Central memory CD4-positive, alpha-beta T cell (primary cell): Measurements from ENCODE around the gene PSAT1.
"Not testable (repeated sequence)": the region's sequence is repeated elsewhere in the genome, so short reads cannot be mapped to it uniquely, and the experiment has no call there.

Experiments used
- DNase-seq: peaks from one replicate; pipeline ENCODE4 v3.0.0; 2022
- total RNA-seq, 3 experiments: gene quantifications; one replicate each; lab custom pipeline; 2026; lab: John Stamatoyannopoulos, UW

Gene PSAT1
- 4.4 to 189 (median 76.5) reads per million in 3 experiments for total RNA-seq

GRCh38 chr9:78296893-78297671 lies at the start of gene PSAT1:
PSAT1 (plus strand) TSS chr9:78297125; CDS start chr9:78297211, 86 bp downstream.
- peak; percentile 88 for DNase-seq

DNA sequence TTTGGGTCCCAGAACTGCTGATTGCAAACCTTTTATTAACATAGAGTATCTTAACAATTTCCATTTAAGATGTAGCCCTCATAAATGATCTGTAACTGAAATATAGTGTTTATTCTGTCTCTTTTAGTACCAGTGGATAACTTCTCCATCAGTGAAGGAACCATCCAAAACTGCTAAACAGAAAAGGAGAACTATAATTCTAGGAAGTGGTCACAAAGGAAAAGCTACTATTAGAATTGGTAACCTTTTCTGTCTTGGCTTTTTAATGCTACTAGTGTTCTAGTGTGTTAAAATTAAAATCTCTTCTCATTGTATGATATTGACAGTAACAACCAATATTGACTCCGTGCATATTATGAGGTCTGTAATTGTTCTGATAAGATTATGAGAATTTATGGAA lies 48.3 kb upstream of the PSAT1 start:
- DNase-seq = no peak

- no peak for DNase-seq
Measured at GRCh38 chr9:78249542-78249941, 47.4 kb upstream of the PSAT1 start.

- DNase-seq = no peak
Measured at GRCh38 chr9:78252616-78253015, 44.3 kb upstream of the PSAT1 start.

DNA sequence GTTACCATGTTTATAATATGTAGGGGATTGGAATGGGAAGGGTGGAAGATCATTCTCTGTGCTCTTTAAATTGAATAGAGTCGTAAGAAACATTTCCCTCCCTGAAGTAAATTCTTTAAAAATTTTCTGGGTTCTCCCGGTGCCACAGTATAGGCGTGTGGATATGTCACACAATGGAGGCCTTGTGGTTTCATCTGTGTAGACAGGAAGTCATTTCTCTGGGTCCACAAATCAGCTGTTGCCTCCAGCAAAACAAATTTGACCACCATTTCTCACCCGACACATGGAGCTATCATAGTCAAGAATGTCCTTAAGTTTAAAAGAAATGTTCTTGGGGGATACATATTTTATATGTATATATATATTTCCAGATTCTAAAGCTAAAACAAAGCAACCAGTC lies 43.6 kb upstream of the PSAT1 start:
- no peak for DNase-seq

- DNase-seq = peak; percentile 15
Measured at GRCh38 chr9:78261403-78262001, 35.4 kb upstream of the PSAT1 start.

GRCh38 chr9:78262655-78263054 lies 34.3 kb upstream of the PSAT1 start:
- no peak for DNase-seq

DNA sequence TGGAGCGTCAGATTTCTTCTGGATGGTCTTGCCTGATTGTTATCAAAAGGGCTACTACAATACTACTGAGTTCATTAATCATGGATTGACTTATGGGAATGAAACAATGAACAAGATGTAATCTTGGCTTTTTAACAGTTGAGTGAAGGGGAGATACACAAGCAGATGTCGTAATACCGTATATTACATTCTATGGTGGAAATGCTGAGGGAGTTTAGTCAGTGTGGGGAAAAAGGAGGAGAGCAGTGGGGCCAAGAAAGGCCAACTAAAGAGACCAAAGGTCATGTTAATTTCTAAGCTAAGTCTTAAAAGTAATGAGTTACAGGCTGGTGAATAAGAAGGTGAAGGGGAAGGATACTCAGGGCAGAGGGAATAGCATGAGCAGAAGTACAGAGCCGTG lies 29.0 kb upstream of the PSAT1 start:
- no peak for DNase-seq

DNA sequence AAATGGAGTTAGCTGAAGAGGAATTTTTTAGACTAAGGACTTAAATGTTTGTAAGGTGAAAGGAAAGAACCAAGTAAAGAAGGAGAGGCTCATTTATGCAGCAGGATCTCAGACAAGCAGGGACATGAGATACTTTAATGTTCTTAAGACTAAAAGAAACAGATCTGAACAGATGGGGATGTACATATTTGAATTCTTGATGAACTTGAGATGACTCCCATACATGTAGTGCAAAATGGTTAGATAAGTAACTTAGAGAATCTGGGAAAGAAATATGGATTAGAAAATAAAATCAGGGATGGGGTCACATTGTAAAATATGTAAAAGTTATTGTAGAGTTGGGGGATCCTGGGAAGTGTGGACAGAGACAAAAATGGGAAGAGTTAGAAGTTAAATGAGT lies 27.1 kb upstream of the PSAT1 start:
- DNase-seq = no peak

DNA sequence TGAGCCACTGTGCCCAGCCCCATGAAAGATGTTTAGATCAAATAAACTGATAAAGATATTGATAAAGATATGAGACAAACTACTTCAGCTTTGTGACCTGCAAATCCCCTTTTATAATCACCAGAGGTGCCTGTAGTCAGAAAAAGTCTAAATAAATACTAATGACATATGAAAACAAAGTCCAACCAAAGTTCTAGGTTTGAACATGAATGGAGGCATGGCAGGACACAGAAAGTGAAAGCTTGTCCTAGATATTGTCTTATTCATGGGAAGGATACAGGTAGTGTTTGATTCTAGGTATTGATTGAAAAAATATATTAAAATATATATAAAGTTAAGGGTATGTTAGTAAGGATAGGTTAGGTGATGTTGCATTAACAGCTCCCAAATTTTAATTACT lies 24.6 kb upstream of the PSAT1 start:
- DNase-seq = no peak

GRCh38 chr9:78273761-78274160 lies 23.2 kb upstream of the PSAT1 start:
- DNase-seq = no peak

GRCh38 chr9:78278177-78278777 lies 18.6 kb upstream of the PSAT1 start:
- no peak for DNase-seq

DNA sequence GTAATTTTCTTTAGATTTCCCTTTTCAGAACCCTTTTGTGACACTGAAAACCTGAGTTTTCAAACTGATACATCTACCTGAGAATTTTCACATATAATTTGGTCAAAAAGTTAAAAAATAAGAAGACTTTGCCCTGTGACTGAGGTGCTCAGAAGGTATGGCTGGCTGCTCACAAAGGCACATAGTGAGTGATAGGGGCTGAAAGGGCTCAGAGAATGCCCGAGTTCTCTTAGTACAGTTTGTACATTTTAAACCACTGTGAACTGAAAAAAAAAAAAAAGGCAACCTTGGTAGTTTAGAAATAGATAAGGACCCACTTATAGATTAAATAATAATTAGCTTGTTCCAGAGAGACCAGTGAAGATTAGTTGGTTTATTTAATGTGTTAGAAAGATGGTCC lies 18.1 kb upstream of the PSAT1 start:
- DNase-seq = no peak

DNA sequence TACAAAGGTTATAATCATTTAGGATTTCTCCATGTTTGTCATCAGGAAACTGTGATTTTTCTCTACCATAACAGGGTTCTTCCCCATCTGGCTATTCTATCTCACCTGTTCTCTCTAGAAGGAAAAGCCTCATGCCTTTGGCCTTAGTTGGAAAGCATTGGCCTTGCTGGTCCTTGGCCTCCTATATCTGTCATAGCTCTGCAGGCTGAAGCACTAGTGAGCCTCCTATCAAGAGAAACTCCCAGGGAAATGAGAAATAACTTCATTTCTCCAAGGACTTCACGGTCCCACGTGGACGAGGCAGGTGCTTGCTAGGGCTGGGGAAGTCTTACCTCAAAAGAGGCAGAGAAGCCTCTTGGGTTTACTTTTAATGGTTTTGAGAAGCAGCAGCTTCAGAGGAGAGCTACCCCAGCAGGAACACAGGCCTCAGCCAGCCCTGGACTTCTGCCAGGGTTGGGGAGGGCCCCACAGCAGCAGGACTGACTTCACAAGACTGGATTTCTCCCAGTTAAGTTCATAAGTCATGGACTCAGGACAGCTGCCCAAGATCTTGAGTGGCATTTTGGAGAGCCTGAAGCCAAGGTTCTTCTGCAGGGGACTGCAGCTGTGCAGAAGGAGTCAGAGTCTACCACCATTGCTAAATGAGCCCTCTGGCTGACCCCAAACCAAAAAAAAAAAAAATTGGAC lies 15.8 kb upstream of the PSAT1 start:
- DNase-seq = no peak

GRCh38 chr9:78284181-78284580 lies 12.7 kb upstream of the PSAT1 start:
- not testable (repeated sequence) for DNase-seq

DNA sequence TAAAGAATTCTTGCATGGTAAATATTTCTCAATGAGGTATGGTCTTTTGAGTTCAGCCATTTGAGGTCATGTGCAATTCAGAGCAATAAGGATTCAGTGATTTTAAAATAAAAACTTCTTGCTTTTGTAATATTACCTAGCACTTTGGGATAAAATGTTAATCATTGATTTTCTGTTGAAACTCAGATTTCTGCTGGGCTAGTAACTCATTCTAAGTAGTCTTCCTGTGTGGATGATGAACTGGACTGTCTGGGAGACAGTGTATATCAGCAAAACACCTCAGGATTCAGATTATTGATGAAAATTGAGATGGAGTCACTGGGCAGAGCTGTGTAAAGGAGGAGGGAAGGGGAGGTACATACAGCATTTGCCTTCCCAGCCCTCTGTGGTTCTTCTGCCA lies 10.8 kb upstream of the PSAT1 start:
- no peak for DNase-seq

DNA sequence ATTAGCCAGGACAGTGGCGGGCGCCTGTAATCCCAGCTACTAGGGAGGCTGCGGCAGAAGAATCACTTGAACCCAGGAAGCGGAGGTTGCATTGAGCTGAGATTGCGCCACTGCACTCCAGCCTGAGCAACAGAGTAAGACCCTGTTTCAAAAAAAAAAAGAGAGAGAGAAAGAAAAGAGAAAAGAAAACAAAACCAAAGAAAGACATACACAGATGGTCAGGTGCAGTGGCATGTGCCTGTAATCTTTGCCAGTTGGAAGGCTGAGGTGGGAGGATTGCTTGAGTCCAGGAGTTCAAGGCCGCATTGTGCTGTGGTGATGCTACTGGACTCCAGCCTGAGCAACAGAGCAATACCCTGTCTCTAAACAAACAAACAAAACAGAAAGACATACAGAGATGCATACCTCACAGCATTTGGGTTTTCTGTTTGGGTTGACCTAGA lies 10.0 kb upstream of the PSAT1 start:
- no peak for DNase-seq

- no peak for DNase-seq
Measured at GRCh38 chr9:78288214-78288892, 8.6 kb upstream of the PSAT1 start.

GRCh38 chr9:78289474-78289873 lies 7.5 kb upstream of the PSAT1 start:
- DNase-seq = no peak

DNA sequence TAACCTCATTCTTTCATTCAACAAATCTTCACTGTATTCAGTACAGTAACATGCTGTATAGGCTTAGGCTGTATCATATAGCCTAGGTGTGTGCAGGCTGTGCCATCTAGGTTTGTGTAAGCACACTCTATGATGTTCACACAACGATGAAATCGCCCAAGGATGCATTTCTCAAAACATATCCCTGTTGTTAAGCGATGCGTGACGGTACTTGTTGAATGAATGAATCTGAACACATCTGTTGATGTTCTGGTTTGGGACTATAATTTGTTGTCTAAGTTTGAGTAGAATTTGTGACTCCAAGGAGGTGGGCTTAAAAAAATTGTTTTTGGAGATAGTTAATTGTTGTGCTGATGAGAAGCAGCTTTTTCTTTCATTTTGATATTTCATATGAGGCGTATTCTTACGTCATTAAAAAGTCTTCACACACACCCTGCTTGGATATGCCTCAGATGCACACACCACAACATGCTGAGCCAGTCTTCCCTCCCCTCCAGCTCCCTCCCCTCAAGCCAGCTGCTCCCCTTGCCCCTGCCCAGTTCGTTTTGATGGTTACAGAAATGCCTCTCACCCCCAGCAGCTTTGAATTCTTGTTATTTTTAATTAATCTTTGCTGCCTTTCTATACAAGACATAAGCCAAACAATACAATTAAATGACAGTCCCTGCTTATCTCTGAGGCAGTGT lies 5.5 kb upstream of the PSAT1 start:
- DNase-seq = no peak

- no peak for DNase-seq
Measured at GRCh38 chr9:78292026-78292425, 4.9 kb upstream of the PSAT1 start.
